Activated B cell treated with CpG ODN at 0.5 μM for 24 hours (primary cell): ENCODE data around the gene ITGA1. TPM values are rescaled to one million over a fixed set of nuclear protein-coding genes. Genes with fewer than 3 reads are reported as not detected.
"Not testable (repeated sequence)": the region's sequence is repeated elsewhere in the genome, so short reads cannot be mapped to it uniquely, and the experiment has no call there.

Experiments
- ATAC-seq: fragments of 200-7000 bp; cut with Tn5 transposase; one replicate; pipeline ENCODE4 v1.10.0; 2021; ENCODE audit warnings: low read depth, mild to moderate bottlenecking, moderate library complexity
- CTCF ChIA-PET: fragments of 350-600 bp; sonication (Branson Sonifier 250); formaldehyde crosslinking; loops from one replicate; lab custom pipeline; 2021; ENCODE audit warnings: antibody characterized with exemption; lab: Charles Lee
- POLR2A ChIA-PET: fragments of 350-600 bp; sonication (Branson Sonifier 250); formaldehyde crosslinking; loops from one replicate; lab custom pipeline; 2021; ENCODE audit warnings: antibody characterized with exemption; lab: Charles Lee
- DNase-seq: peaks from one replicate; pipeline ENCODE4 v3.0.0; 2022
- H3K27ac Mint-ChIP-seq: one replicate; pipeline ENCODE4 v1.8.0; 2020; ENCODE audit warnings: mixed read lengths
- H3K27me3 Mint-ChIP-seq: one replicate; pipeline ENCODE4 v1.8.0; 2021; ENCODE audit warnings: mixed read lengths
- H3K36me3 Mint-ChIP-seq: one replicate; pipeline ENCODE4 v1.8.0; 2021; ENCODE audit warnings: low read depth, mixed read lengths
- H3K4me1 Mint-ChIP-seq: one replicate; pipeline ENCODE4 v1.8.0; 2021; ENCODE audit warnings: mixed read lengths
- H3K4me3 Mint-ChIP-seq: one replicate; pipeline ENCODE4 v1.8.0; 2020; ENCODE audit warnings: mild to moderate bottlenecking, mixed read lengths
- H3K9me3 Mint-ChIP-seq: one replicate; pipeline ENCODE4 v1.8.0; 2020; ENCODE audit warnings: mixed read lengths
- CTCF ChIP-seq: fragments of 200-600 bp; IDR thresholded peaks from one replicate; pipeline ENCODE4 v1.8.0; 2022; ENCODE audit warnings: antibody characterized with exemption, mild to moderate bottlenecking
- intact Hi-C: fragments of 100-400 bp; cut with micrococcal nuclease; formaldehyde crosslinking; loops from one replicate; pipeline ENCODE4 v1.15.1; 2024
- total RNA-seq: library from RNA; stranded (reverse); gene quantifications from 2 replicates; pipeline ENCODE4 v1.2.3, GENCODE V29; 2022

ITGA1 gene
- total RNA-seq, 1 donor from 2014 or later, result 34.0 TPM

GRCh38 chr5:52842111-52842510 is 54.4 kb downstream of the ITGA1 start:
- Mint-ChIP-seq H3K27ac (no peak overlapping the region), H3K4me3 (no peak overlapping the region), H3K4me1 (no peaks in the 10 kb centered on the region), H3K27me3 (no peaks in the 10 kb centered on the region), H3K9me3 (no peaks in the 10 kb centered on the region), H3K36me3 (no peaks in the 10 kb centered on the region)
- DNase-seq (no peak), ATAC-seq (no peak)
- TF ChIP-seq CTCF, result no peak
- intact Hi-C loops, result no loop called here
- ChIA-PET POLR2A (no interaction called here), CTCF (no interaction called here)

GRCh38 chr5:52844885-52845284 is 57.2 kb downstream of the ITGA1 start:
- no peak for ATAC-seq
- Mint-ChIP-seq H3K27me3 (no peaks in the 10 kb centered on the region), H3K36me3 (no peaks in the 10 kb centered on the region), H3K4me3 (no peak overlapping the region), H3K27ac (no peak overlapping the region), H3K4me1 (no peaks in the 10 kb centered on the region), H3K9me3 (peaks cover 3% of the 10 kb centered on the region)
- intact Hi-C loops, result no loop called here
- DNase-seq, result no peak
- POLR2A ChIA-PET, result no interaction called here
- CTCF ChIA-PET, result no interaction called here
- TF ChIP-seq CTCF, result no peak

- POLR2A ChIA-PET, result no interaction called here
- no peak for DNase-seq
- ATAC-seq, result no peak
- Mint-ChIP-seq H3K4me3 (no peak overlapping the region), H3K9me3 (peaks cover 3% of the 10 kb centered on the region), H3K27ac (no peak overlapping the region), H3K36me3 (no peaks in the 10 kb centered on the region), H3K27me3 (peaks cover 2% of the 10 kb centered on the region), H3K4me1 (no peaks in the 10 kb centered on the region)
- intact Hi-C loops, result no loop called here
- TF ChIP-seq CTCF, result no peak
- CTCF ChIA-PET, result no interaction called here
Measured at GRCh38 chr5:52846182-52846842, 58.6 kb downstream of the ITGA1 start.

GRCh38 chr5:52848688-52849087 is 61.0 kb downstream of the ITGA1 start:
- DNase-seq, H3K4me3 Mint-ChIP-seq, H3K27ac Mint-ChIP-seq, POLR2A ChIA-PET, ATAC-seq, CTCF ChIA-PET, intact Hi-C loops, H3K9me3 Mint-ChIP-seq, H3K36me3 Mint-ChIP-seq, H3K27me3 Mint-ChIP-seq, H3K4me1 Mint-ChIP-seq: not testable (repeated sequence)

- Mint-ChIP-seq H3K4me1 (no peaks in the 10 kb centered on the region), H3K36me3 (no peaks in the 10 kb centered on the region), H3K4me3 (no peak overlapping the region), H3K27me3 (peaks cover 4% of the 10 kb centered on the region), H3K27ac (no peak overlapping the region), H3K9me3 (peaks cover 3% of the 10 kb centered on the region)
- no peak for TF ChIP-seq CTCF
- intact Hi-C loops, result no loop called here
- no peak for ATAC-seq
- CTCF ChIA-PET, result no interaction called here
- POLR2A ChIA-PET, result no interaction called here
- DNase-seq, result no peak
Measured at GRCh38 chr5:52849544-52849943, 61.8 kb downstream of the ITGA1 start.

GRCh38 chr5:52853650-52854049 is 65.9 kb downstream of the ITGA1 start:
- H3K4me1 Mint-ChIP-seq, result no peaks in the 10 kb centered on the region
- intact Hi-C loops, result no loop called here
- POLR2A ChIA-PET, result no interaction called here
- no peak for DNase-seq
- no peak for TF ChIP-seq CTCF
- CTCF ChIA-PET, result no interaction called here
- H3K9me3 Mint-ChIP-seq, result peaks cover 3% of the 10 kb centered on the region
- H3K4me3 Mint-ChIP-seq, result no peak overlapping the region
- H3K27me3 Mint-ChIP-seq, result peaks cover 5% of the 10 kb centered on the region
- no peak for ATAC-seq
- H3K36me3 Mint-ChIP-seq, result no peaks in the 10 kb centered on the region
- H3K27ac Mint-ChIP-seq, result no peak overlapping the region
